Panc1 (cell line): ENCODE measurements around the gene SULT2B1. TPM values are rescaled to one million over a fixed set of nuclear protein-coding genes. Genes with fewer than 3 reads are reported as not detected.
A peak's percentile ranks its signal among the peaks of the same experiment; 100 is the strongest.

Experiments
- ATAC-seq: fragments of 200-7000 bp; cut with Tn5 transposase; 2 replicates; pipeline ENCODE4 v1.9.1; 2020; ENCODE audit warnings: mild to moderate bottlenecking, moderate library complexity
- BruUV-seq: library from RNA; stranded (reverse); fragments of 400-500 nt; replicated peaks from 2 replicates; lab custom pipeline; 2021; lab: Mats Ljungman, UMichigan
- CTCF ChIA-PET: fragments of 300-600 bp; sonication (Branson Sonifier 250); formaldehyde crosslinking; loops from one replicate; lab custom pipeline; 2022; ENCODE audit warnings: antibody characterized with exemption; lab: Charles Lee
- POLR2A ChIA-PET: fragments of 300-600 bp; sonication (Branson Sonifier 250); formaldehyde crosslinking; loops from one replicate; lab custom pipeline; 2022; ENCODE audit warnings: antibody characterized with exemption; lab: Charles Lee
- DNase-seq: peaks from one replicate; pipeline ENCODE4 v3.0.0-alpha.2; 2010; ENCODE audit warnings: low read depth, low spot score
- H3K27ac ChIP-seq: 2 replicates; pipeline ENCODE4 v1.5.1; 2011; ENCODE audit warnings: mild to moderate bottlenecking, low read length, inconsistent platforms
- H3K27me3 ChIP-seq: fragments of 200-500 bp; sonication (Bioruptor generic); 2 replicates; pipeline ENCODE4 v1.6.0; 2014; ENCODE audit warnings: low read length, inconsistent platforms; ENCODE audit not compliant: control insufficient read depth, insufficient read depth
- H3K36me3 ChIP-seq: fragments of 200-500 bp; sonication (Bioruptor generic); 2 replicates; pipeline ENCODE4 v1.5.1; 2014; ENCODE audit warnings: inconsistent platforms, mild to moderate bottlenecking, low read length, moderate library complexity; ENCODE audit not compliant: control insufficient read depth, insufficient read depth
- H3K4me1 ChIP-seq: 2 replicates; pipeline ENCODE4 v1.5.1; 2011; ENCODE audit warnings: inconsistent platforms, mild to moderate bottlenecking, low read length, moderate library complexity; ENCODE audit not compliant: control insufficient read depth, insufficient read depth
- H3K4me3 ChIP-seq, 2 experiments: 2 replicates each; pipeline ENCODE4 v1.5.1; 2011 to 2012; ENCODE audit warnings: low read depth in 2 of 2, low read length in 2 of 2, mild to moderate bottlenecking in 2 of 2, inconsistent platforms in 1 of 2, moderate library complexity in 1 of 2
- H3K9me3 ChIP-seq: fragments of 200-500 bp; sonication (Bioruptor generic); 2 replicates; pipeline ENCODE4 v1.5.1; 2014; ENCODE audit warnings: low read depth, mild to moderate bottlenecking, inconsistent platforms, low read length, moderate library complexity; ENCODE audit not compliant: control insufficient read depth, insufficient read depth
- CTCF ChIP-seq: fragments of 450-650 bp; IDR thresholded peaks from 2 replicates; pipeline ENCODE4 v1.5.1; 2017; ENCODE audit warnings: mild to moderate bottlenecking
- POLR2AphosphoS5 ChIP-seq: IDR thresholded peaks from 2 replicates; pipeline ENCODE4 v1.6.1; 2012; ENCODE audit warnings: mild to moderate bottlenecking, low read depth, low read length, moderate library complexity
- REST ChIP-seq, 2 experiments: IDR thresholded peaks; 2 replicates each; pipeline ENCODE4 v1.6.1; 2011 to 2012; ENCODE audit warnings: low read depth in 2 of 2, control low read depth in 1 of 2, low read length in 1 of 2, mild to moderate bottlenecking in 1 of 2, moderate library complexity in 1 of 2; ENCODE audit not compliant: insufficient read depth in 1 of 2
- SIN3A ChIP-seq: IDR thresholded peaks from 2 replicates; pipeline ENCODE4 v1.6.1; 2012; ENCODE audit warnings: low read depth, mild to moderate bottlenecking, low read length, moderate library complexity, borderline replicate concordance; ENCODE audit not compliant: insufficient read depth
- TCF7L2 ChIP-seq: IDR thresholded peaks from 2 replicates; pipeline ENCODE4 v1.6.1; 2011; ENCODE audit warnings: mild to moderate bottlenecking, low read depth, low read length, inconsistent platforms
- in situ Hi-C: cut with HindIII; loops from 2 replicates; pipeline ENCODE4 v1.10.0; 2016; ENCODE audit warnings: low sequenced_read_pairs, low pct_unique_long_range_greater_than_20kb
- intact Hi-C: fragments of 100-400 bp; cut with micrococcal nuclease; formaldehyde crosslinking; loops from one replicate; pipeline ENCODE4 v1.10.0; 2022; ENCODE audit not compliant: unreplicated experiment
- total RNA-seq: library from RNA; stranded (reverse); gene quantifications from one replicate; pipeline ENCODE4 v1.2.1, GENCODE V29; 2021; ENCODE audit not compliant: unreplicated experiment

Gene SULT2B1
- total RNA-seq, 1 experiment from 2014 or later: 3.6 TPM

- no peak for DNase-seq
- Histone ChIP-seq H3K9me3 (no peaks in the 10 kb centered on the region), H3K4me1 (peaks cover 26% of the 10 kb centered on the region), H3K36me3 (no peaks in the 10 kb centered on the region; the same call in 1 of the 2 replicates), H3K4me3 (peak overlapping the region; percentile 62 to 71), H3K27ac (peak overlapping the region; percentile 96), H3K27me3 (no peaks in the 10 kb centered on the region)
- intact Hi-C loops (no loop called here), in situ Hi-C loops (no loop called here)
- peak; percentile 31 for ATAC-seq
- TF ChIP-seq REST (IDR thresholded peaks at IDR 0.05; ENCODE audit: insufficient read depth in 1 of 2, low read depth in 2 of 2, low read length in 1 of 2): no peak
- ChIA-PET POLR2A (no interaction called here), CTCF (no interaction called here)
- no TSS peak for BruUV-seq
Observed at GRCh38 chr19:48635263-48635965, 83.4 kb downstream of the SULT2B1 start.

- H3K36me3 ChIP-seq: no peaks in the 10 kb centered on the region; the same call in 1 of the 2 replicates
- ATAC-seq (no peak), DNase-seq (no peak)
- CTCF ChIA-PET: interaction anchor here (0.6 kb wide), 1 partner anchor 146 kb away, joined by 10 read pairs; no protein-coding TSS in a partner anchor
- POLR2A ChIA-PET: interaction anchor here (0.6 kb wide), 1 partner anchor 462 kb away, joined by 3 read pairs; no protein-coding TSS in a partner anchor
- H3K4me1 ChIP-seq: peaks cover 25% of the 10 kb centered on the region
- BruUV-seq: no TSS peak
- peak overlapping the region; percentile 62 to 71 for H3K4me3 ChIP-seq
- in situ Hi-C loops: no loop called here
- no peak for TF ChIP-seq TCF7L2
- no peak for TF ChIP-seq REST (IDR thresholded peaks at IDR 0.05; ENCODE audit: insufficient read depth in 1 of 2, low read depth in 2 of 2, low read length in 1 of 2)
- no peak for TF ChIP-seq SIN3A
- TF ChIP-seq CTCF: no peak
- no peak for TF ChIP-seq POLR2AphosphoS5
- intact Hi-C loops: no loop called here
- no peaks in the 10 kb centered on the region for H3K27me3 ChIP-seq
- H3K27ac ChIP-seq: peak overlapping the region; percentile 81
- H3K9me3 ChIP-seq: no peaks in the 10 kb centered on the region
Observed at GRCh38 chr19:48635966-48636858, 84.2 kb downstream of the SULT2B1 start.
